Lower leg skin (tissue), 4 donors: ENCODE data around the gene NFKBIA. TPM values are rescaled to one million over a fixed set of nuclear protein-coding genes. Genes with fewer than 3 reads are reported as not detected.
A peak's percentile ranks its signal among the peaks of the same experiment; 100 is the strongest.

Experiments
- DNase-seq, 2 donors: peaks; one replicate each; pipeline ENCODE4 v3.0.0-alpha.2; 2019; ENCODE audit warnings: low spot score in 2 of 2
- H3K4me3 ChIP-seq: fragments of 200-600 bp; sonication (generic); 2 replicates; pipeline ENCODE4 v1.5.1; 2017; ENCODE audit warnings: mild to moderate bottlenecking, low read depth; ENCODE audit not compliant: poor library complexity, severe bottlenecking
- CTCF ChIP-seq, 3 donors: fragments of 450-650 bp; IDR thresholded peaks; one replicate each; pipeline ENCODE4 v1.5.1; 2016; ENCODE audit warnings: antibody characterized with exemption in 3 of 3, mild to moderate bottlenecking in 3 of 3, moderate library complexity in 2 of 3
- POLR2A ChIP-seq, 2 donors: fragments of 450-650 bp; IDR thresholded peaks; one replicate each; pipeline ENCODE4 v1.6.1; 2016 to 2017; ENCODE audit warnings: antibody characterized with exemption in 2 of 2, mild to moderate bottlenecking in 1 of 2, moderate library complexity in 1 of 2
- WGBS, 2 donors: methylation state at CpG; one replicate each; pipeline ENCODE4 v1.1.5; 2018; 5-methylcytosine and 5-hydroxymethylcytosine counted together
- intact Hi-C: fragments of 100-400 bp; cut with DNase I; formaldehyde crosslinking; loops from one replicate; pipeline ENCODE4 v1.15.0; 2023; ENCODE audit warnings: low total_unique reads
- total RNA-seq, 4 donors: library from RNA; depleted of rRNA; stranded (reverse); fragments of >200 nt; gene quantifications; one replicate each; pipeline ENCODE4 v1.1.0, GENCODE V29; 2016

Gene NFKBIA
- total RNA-seq, 4 donors from 2014 or later: 431 to 923 (median 565) TPM

- TF ChIP-seq CTCF (IDR thresholded peaks at IDR 0.05): no peak
- TF ChIP-seq POLR2A (IDR thresholded peaks at IDR 0.05): no peak
- intact Hi-C loops: no loop called here
Measured at GRCh38 chr14:35368583-35369392, 35.8 kb downstream of the NFKBIA start.

DNA sequence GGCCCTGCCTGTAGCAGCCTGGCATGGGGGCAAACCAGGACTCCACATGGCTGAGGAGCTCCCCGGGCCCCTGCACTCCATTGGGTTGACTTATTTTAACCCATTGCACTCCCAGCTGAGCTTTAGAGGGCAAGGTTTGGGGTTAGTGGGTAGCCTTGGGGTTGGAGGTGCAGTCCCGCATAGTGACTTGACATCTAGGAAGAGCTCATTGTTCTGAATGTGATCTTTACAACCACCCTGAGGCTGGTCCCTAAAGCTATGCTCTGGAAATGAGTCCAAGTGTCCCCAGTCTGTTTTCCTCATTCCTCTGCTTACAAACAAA lies 36.4 kb downstream of the NFKBIA start:
- intact Hi-C loops: no loop called here
- no peak for DNase-seq
- WGBS, 2 donors: 53 to 59% methylated on average over 2 of the region's 2 CpGs
- no peak overlapping the region for H3K4me3 ChIP-seq
- TF ChIP-seq POLR2A (IDR thresholded peaks at IDR 0.05): no peak
- no peak for TF ChIP-seq CTCF (IDR thresholded peaks at IDR 0.05)

More at GRCh38 chr14:35368583-35369392, 35.8 kb downstream of the NFKBIA start:
- no peak for DNase-seq
- no peak overlapping the region for H3K4me3 ChIP-seq
- 66 to 75% methylated on average over 37 of the region's 37 CpGs for WGBS, 2 donors

- no peak for DNase-seq
- no peak overlapping the region for H3K4me3 ChIP-seq
- WGBS, 2 donors: 86 to 92% methylated on average over 5 of the region's 5 CpGs
- intact Hi-C loops: no loop called here
- TF ChIP-seq CTCF (IDR thresholded peaks at IDR 0.05) (no peak), POLR2A (IDR thresholded peaks at IDR 0.05) (no peak)
Measured at GRCh38 chr14:35367056-35367372, 37.5 kb downstream of the NFKBIA start.

DNA sequence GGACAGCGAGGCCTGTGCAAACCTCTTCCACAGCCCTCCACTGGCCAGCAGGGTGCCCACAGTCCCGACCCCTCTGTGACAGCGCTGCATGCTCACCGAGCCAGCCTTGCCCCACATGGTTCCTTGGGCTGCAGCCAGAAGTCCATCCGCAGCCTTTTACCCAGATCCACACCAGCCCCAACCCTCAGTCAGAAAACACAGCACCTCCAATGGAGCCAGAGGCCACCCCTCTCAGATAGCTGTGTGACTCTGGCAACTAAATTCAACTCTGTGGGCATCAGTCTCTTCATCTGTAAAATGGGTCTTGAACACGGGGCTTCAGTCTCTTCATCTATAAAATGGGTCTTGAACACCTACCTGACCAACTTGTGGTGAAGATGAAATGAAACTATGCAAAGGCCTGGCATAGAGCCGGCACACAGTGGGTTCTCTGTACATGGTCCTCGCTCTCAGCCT lies 38.0 kb downstream of the NFKBIA start:
- intact Hi-C loops: no loop called here
- TF ChIP-seq POLR2A (IDR thresholded peaks at IDR 0.05) (no peak), CTCF (IDR thresholded peaks at IDR 0.05) (no peak)
- no peak for DNase-seq
- H3K4me3 ChIP-seq: no peak overlapping the region
- 93% methylated on average over 7 of the region's 8 CpGs for WGBS, 2 donors

- TF ChIP-seq CTCF (IDR thresholded peaks at IDR 0.05) (no peak), POLR2A (IDR thresholded peaks at IDR 0.05) (no peak)
- intact Hi-C loops: no loop called here
- peak in 1 of 2 donors; percentile 45 for DNase-seq
- no peak overlapping the region for H3K4me3 ChIP-seq
- 66 to 72% methylated on average over 6 to 12 of the region's 12 CpGs for WGBS, 2 donors
Measured at GRCh38 chr14:35366056-35366451, 38.5 kb downstream of the NFKBIA start.
